Measurements from ENCODE around the gene DNAJC11.

DNA sequence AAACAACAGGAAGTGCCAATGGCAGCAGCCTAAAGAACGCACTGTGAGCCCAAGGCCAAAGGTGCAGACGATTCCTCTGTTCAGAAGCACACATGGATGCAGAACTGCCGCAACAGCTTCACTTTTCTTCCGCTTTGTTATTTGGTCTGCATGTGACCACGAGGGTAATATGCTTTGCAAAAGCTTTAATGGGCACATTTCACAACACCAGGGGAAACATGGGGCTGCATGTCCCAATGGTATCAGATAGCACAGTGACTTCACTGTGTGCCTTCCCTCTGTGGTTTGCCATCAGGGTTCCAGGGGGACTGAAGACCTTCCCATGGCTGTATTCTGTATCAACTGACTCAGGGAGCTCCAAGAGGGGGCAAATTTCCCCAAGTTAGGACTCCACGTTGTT lies 48.6 kb downstream of the DNAJC11 start:
- no peak for TF ChIP-seq CTCF (IDR thresholded peaks at IDR 0.05)
- no peak for TF ChIP-seq POLR2A (IDR thresholded peaks at IDR 0.05)
